Heart left ventricle (tissue), 13 donors: ENCODE results near the gene CUTA.

Experiments used
- CTCF ChIP-seq, 12 donors: fragments of 200-600 bp; sonication (generic) in 4 of 12; IDR thresholded peaks; one replicate each; pipeline versions ENCODE4 v1.5.0 to v1.8.0; 2018 to 2022; ENCODE audit warnings: antibody characterized with exemption in 12 of 12, mild to moderate bottlenecking in 5 of 12
- POLR2A ChIP-seq, 2 donors: fragments of 450-650 bp; IDR thresholded peaks; one replicate each; pipeline ENCODE4 v1.6.1; 2017; ENCODE audit warnings: antibody characterized with exemption in 2 of 2, mild to moderate bottlenecking in 2 of 2, moderate library complexity in 2 of 2
- donor health status: ischemic (EF 13 %, LVEDD 7.1; RV severe dilation, severe dysfunction).
- donor health status: DM: no; HTN: yes; CAD: no.
- donor health status: DM: no; HTN: no; CAD: no.
- donor health status: ischemic (EF 25% LVEDD 6.9; RV normal size, moderate dysfunction).
- donor health status: ischemic (EF 25% LVEDD 5.7; RV mildly dilated, moderate dysfunction).
- donor health status: ischemic (EF 35%, LVEDD 5.7; RV mildly dilated, moderate dysfunction).
- donor health status: nonischemic (EF 11% LVEDD 7.7; RV severe dilation, severe dysfunction).
- donor health status: DM: yes; HTN: yes; CAD: no.
- donor health status: PGD.
- donor health status: ischemic (EF 29% LVEDD 5.4; RV normal size, mild dysfunction).
- donor health status: nonischemic (EF 23%, LVEDD 6.1; RV moderate dilation, normal function).

GRCh38 chr6:33377171-33377570, 40.7 kb downstream of the CUTA start:
- TF ChIP-seq CTCF (IDR thresholded peaks at IDR 0.05) (no peak), POLR2A (IDR thresholded peaks at IDR 0.05) (no peak)
